Fibroblast of mammary gland (primary cell): ENCODE results near the gene MROH9.

Source experiments
- DNase-seq: peaks from one replicate; pipeline ENCODE4 v3.0.0-alpha.2; 2010; ENCODE audit warnings: low read depth
- H3K4me3 ChIP-seq: 2 replicates; pipeline ENCODE4 v1.5.1; 2011; ENCODE audit warnings: low read depth, mild to moderate bottlenecking, low read length, moderate library complexity; ENCODE audit not compliant: control insufficient read depth
- TF ChIP-seq, protein P1 (sequence below): conservative IDR thresholded peaks from 2 replicates; pipeline ENCODE4 v1.5.1; 2011; ENCODE audit warnings: low read depth, low read length, inconsistent platforms; ENCODE audit not compliant: control insufficient read depth, insufficient read depth

MROH9 gene

DNA sequence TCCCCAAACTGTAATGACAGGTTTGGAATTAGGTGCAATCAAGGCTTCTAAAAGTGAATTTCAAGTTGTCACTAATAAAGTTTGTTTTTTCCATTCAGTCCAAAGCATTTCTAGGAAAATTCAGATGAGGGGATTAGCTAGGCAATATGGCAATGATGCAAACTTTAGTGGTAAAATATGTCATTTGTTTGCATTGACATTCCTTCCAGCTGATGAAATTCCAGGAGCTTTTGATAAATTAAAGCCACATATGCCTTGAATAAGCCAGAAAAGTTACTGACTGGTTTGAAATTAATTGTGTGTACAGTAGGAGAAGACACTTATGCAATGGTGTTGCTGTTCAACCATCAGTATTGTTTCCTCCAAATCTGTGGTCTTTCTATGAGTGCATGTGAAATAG lies 57.8 kb downstream of the MROH9 start:
- DNase-seq, result peak; percentile 6
- TF ChIP-seq, protein P1, sequence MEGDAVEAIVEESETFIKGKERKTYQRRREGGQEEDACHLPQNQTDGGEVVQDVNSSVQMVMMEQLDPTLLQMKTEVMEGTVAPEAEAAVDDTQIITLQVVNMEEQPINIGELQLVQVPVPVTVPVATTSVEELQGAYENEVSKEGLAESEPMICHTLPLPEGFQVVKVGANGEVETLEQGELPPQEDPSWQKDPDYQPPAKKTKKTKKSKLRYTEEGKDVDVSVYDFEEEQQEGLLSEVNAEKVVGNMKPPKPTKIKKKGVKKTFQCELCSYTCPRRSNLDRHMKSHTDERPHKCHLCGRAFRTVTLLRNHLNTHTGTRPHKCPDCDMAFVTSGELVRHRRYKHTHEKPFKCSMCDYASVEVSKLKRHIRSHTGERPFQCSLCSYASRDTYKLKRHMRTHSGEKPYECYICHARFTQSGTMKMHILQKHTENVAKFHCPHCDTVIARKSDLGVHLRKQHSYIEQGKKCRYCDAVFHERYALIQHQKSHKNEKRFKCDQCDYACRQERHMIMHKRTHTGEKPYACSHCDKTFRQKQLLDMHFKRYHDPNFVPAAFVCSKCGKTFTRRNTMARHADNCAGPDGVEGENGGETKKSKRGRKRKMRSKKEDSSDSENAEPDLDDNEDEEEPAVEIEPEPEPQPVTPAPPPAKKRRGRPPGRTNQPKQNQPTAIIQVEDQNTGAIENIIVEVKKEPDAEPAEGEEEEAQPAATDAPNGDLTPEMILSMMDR, result no peak

DNA sequence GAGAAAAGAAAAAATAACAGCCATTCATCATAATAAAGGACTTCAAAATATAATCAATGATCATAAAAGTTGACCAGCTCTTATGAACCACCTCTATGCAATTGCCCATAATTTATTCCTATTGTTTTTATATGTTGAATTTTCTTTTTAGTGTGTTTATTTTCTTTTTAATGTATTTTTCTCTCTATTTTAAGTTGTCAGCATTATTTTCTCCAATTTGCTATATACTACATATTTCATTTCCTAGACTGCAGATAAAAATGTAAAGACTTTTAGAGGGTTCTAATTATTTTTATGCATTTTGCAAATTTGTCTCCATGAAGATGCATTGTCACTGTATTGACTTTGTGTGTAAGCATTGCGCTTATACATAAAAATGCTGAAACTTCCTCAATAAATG lies 58.4 kb downstream of the MROH9 start:
- no peak for DNase-seq
- TF ChIP-seq, protein P1, result no peak
- no peak overlapping the region for H3K4me3 ChIP-seq

More for the DNA sequence above, 57.8 kb downstream of the MROH9 start:
- H3K4me3 ChIP-seq, result no peak overlapping the region

DNA sequence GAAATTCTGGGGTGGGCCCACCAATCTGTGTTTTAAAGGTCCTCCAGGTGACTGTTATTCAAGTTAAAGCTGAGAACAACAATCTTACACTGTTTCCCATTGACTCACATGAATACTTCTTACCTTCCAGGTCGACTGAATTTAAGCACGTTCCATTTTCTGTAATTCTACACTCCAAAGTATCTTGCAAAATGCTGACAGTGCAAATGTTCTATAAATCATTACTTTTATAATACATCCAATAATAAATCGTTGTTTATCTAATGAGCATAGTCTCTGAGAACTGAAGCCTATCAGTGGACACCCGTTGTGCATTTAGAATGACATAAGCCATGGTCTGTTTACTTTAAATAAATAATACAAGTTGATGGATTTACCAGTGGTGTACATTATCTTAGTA lies 79.5 kb downstream of the MROH9 start:
- no peak for DNase-seq
- H3K4me3 ChIP-seq, result no peak overlapping the region

DNA sequence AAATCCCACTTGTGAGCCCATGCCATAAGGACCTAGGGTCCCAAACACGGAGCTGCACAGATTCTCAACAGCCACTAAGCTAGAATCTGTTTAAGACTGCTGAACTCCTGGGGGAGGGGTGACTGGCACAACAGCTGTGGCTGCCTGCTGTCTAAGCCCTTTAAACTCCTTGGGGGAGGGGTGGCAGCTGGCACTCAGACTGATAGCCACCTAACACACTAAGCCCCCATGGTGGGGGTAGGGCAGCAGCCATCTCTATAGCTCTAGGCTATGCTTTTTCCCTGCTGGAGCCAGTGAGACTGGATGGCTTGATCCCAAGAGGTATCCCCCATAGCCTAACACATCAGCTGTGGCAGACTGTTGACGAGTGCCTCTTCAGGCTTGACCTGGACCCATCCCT lies 82.1 kb downstream of the MROH9 start:
- no peak for DNase-seq
- TF ChIP-seq, protein P1, result no peak
- H3K4me3 ChIP-seq, result no peak overlapping the region

More for the DNA sequence above, 79.5 kb downstream of the MROH9 start:
- TF ChIP-seq, protein P1, result no peak

DNA sequence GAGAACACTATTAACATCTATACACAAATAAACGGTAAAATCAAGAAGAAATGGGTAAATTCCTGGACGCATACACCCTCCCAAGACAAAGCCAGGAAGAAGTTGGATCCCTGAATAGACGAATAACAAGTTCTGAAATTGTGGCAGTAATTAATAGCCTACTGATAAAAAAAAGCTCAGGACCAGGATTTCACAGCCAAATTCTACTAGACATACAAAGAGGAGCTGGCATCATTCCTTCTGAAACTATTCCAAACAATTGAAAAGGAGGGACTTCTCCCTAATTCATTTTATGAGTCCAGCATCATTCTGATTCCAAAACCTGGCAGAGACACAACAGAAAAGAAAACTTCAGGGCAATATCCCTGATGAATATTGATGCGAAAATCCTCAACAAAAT lies 84.6 kb downstream of the MROH9 start:
- DNase-seq, result no peak
- H3K4me3 ChIP-seq, result no peak overlapping the region
- TF ChIP-seq, protein P1, result no peak

DNA sequence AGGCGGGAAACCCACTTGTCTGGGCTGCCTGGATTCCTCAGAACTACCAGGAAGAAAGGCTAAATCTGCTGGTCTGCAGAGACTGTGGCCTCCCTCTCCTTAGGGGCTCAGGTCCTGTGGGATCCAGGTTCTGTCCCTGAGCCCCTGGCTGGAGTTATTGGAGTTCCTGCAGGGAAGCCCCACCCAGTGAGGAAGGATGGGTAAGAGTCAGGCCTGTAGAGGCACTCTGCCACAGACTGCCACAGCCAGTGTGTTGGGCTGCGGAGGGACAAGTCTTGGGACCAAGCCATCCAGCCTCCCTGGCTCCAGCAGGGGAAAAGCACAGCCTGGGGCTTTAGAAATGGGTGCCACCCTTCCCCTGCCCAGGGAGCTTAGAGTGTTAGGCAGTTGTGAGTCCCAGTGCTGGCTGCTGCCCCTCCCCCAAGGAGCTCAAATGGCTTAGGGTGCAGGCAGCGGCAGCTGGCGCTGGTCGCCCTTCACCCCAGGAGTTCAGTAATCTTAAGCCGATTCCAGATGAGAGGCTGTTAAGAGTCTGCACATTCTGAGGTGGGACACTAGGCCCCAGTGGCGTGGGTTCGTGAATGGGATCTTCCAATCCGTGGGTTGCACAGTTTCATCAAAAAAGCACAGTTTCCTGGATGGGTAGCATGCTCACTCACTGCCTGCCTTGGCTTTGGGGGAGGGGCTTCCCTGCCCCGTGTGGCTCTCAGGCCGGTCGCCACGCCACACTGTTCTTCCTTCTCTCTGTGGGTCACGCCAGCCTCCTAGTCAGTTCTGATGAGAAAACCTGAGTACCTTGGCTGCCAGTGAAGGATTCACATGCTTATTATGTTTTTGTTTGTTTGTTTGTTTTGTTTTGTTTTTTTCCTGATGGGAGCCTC lies 97.7 kb downstream of the MROH9 start:
- DNase-seq, result no peak
- H3K4me3 ChIP-seq, result no peak overlapping the region
- TF ChIP-seq, protein P1, result no peak
